GM19372 (cell line): Measurements from ENCODE around the gene TMEM201.

Experiments
- ATAC-seq: cut with Tn5 transposase; IDR thresholded peaks from one replicate; pipeline ENCODE4 v1.9.1; 2021; ENCODE audit warnings: mild to moderate bottlenecking, low read depth, moderate library complexity; ENCODE audit not compliant: unreplicated experiment

Gene TMEM201

GRCh38 chr1:9577423-9577822 lies 11.3 kb upstream of the TMEM201 start:
- ATAC-seq: no peak

GRCh38 chr1:9580942-9581341 lies 7.8 kb upstream of the TMEM201 start:
- no peak for ATAC-seq

- ATAC-seq: no peak
Observed at GRCh38 chr1:9586147-9586766, 2.5 kb upstream of the TMEM201 start.

GRCh38 chr1:9589144-9589718 lies 520 bp downstream of the TMEM201 start:
- peak; percentile 11 for ATAC-seq

GRCh38 chr1:9589719-9590157 lies 1.0 kb downstream of the TMEM201 start:
- no peak for ATAC-seq

DNA sequence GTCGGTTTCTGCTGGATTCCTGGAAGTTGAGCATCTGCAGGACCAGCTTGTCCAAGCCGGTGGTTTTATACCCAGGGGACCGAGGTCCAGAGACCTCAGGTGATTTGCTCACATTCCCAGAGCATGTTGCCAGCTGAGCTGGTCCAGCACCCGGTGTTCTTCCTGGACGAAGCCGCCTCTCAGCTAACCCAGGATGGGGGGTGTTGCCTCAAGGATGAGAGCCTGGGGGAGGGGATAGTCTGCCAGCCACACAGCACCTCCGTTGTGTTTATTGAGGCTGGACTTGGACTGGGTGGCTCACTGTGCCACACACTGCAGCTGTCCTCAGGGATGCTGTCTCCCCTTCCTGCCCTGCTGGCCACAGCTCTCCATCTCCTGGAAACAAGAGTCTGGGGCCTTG lies 1.5 kb downstream of the TMEM201 start:
- ATAC-seq: no peak

- no peak for ATAC-seq
Observed at GRCh38 chr1:9590945-9591668, 2.4 kb downstream of the TMEM201 start.

DNA sequence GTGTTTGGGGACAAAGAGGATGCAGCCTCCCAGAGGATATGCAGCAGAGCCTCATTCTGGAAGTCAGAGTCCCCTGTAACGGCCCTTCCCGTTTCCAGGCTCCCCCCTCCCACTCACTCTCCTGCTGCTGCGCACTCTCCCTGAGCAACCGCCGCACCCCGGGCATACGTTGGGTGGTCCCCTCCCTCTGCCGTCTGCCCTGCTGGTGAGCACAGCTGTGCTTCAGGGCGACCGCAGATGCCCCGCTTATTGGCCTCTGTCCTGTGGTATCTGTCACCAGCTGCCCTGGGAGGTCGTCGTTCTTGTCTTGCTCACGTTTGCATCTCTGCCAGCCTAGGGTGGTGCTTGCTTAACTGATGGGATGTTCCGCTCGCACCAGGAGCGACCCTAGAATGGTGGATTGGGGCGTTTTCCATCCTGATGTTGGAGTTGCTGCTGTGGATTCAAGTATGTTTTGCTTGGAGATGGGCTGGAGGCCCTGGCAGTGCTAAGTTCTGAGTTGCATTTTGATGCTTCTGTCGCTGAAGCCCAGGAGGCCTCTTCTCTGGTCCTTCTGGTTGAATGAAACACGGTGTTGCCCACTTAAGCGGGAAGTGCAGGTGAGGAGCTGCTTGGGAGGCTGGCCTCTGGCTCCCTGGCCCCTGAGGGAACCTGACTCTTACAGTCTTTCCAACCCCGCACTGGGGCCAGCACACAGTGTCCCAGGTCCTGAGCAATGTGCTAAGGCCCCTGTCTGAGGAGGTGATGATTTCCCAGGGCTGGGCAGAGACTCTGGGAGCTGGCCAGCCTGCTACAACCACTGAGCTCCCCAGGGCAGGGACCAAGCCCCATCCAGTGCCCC lies 3.2 kb downstream of the TMEM201 start:
- ATAC-seq: no peak

GRCh38 chr1:9592510-9593075 lies 3.9 kb downstream of the TMEM201 start:
- no peak for ATAC-seq

GRCh38 chr1:9593147-9593491 lies 4.4 kb downstream of the TMEM201 start:
- no peak for ATAC-seq

- ATAC-seq: no peak
Observed at GRCh38 chr1:9593492-9594465, 5.1 kb downstream of the TMEM201 start.

GRCh38 chr1:9594471-9595155 lies 5.9 kb downstream of the TMEM201 start:
- no peak for ATAC-seq

GRCh38 chr1:9595156-9595967 lies 6.7 kb downstream of the TMEM201 start:
- no peak for ATAC-seq

DNA sequence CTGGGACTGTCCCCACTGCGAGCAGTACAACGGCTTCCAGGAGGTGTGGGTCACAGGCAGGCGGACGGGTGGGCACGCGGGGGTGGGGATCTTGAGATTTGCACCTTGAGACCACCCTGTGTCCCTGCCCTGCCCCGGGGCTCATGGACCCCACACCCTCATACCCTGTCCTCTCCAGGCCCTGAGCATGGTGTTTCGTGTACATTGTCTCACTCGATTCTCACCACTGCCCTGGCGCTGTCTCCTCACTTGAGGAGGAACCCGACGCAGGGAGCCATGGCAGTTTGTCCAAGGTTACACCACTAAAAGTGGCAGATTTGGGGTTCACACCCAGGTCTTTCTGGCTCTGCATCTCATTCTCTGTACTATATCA lies 7.2 kb downstream of the TMEM201 start:
- no peak for ATAC-seq

- no peak for ATAC-seq
Observed at GRCh38 chr1:9596415-9597123, 7.9 kb downstream of the TMEM201 start.

GRCh38 chr1:9597361-9598315 lies 8.9 kb downstream of the TMEM201 start:
- no peak for ATAC-seq

DNA sequence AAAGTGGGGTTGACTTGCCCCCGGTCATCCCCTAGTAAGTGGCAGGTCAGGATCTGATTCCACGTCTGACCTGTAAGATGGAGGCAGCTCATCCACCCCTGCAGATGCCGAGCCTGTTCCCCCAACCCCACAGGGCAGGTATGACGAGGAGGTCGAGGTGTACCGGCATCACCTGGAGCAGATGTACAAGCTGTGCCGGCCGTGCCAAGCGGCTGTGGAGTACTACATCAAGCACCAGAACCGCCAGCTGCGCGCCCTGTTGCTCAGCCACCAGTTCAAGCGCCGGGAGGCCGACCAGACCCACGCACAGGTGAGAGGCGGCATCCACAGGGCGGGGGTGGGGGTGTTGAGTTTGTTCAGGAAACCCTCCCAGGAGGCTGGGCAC lies 9.6 kb downstream of the TMEM201 start:
- no peak for ATAC-seq
